Forelimb muscle (tissue), 1 donor: ENCODE data around the gene DISP2. TPM values are rescaled to one million over a fixed set of nuclear protein-coding genes. Genes with fewer than 3 reads are reported as not detected.

Experiments
- DNase-seq: peaks from one replicate; pipeline ENCODE4 v3.0.0-alpha.2; 2013; ENCODE audit warnings: low read depth
- polyA plus RNA-seq: library from polyadenylated mRNA; unstranded; fragments of 120-200 nt; gene quantifications from one replicate; pipeline ENCODE4 v1.2.1, GENCODE V29; 2013; ENCODE audit not compliant: insufficient read length

Gene DISP2
- polyA plus RNA-seq, 1 donor: 1.4 TPM

- DNase-seq: no peak
Measured at GRCh38 chr15:40325700-40326099, 32.3 kb upstream of the DISP2 start.

GRCh38 chr15:40327457-40327856 lies 30.6 kb upstream of the DISP2 start:
- no peak for DNase-seq

- no peak for DNase-seq
Measured at GRCh38 chr15:40328176-40328575, 29.8 kb upstream of the DISP2 start.

GRCh38 chr15:40328751-40329150 lies 29.3 kb upstream of the DISP2 start:
- no peak for DNase-seq

GRCh38 chr15:40329804-40330203 lies 28.2 kb upstream of the DISP2 start:
- DNase-seq: no peak

GRCh38 chr15:40330368-40330836 lies 27.6 kb upstream of the DISP2 start:
- DNase-seq: no peak

GRCh38 chr15:40331026-40331425 lies 27.0 kb upstream of the DISP2 start:
- no peak for DNase-seq

- DNase-seq: no peak
Measured at GRCh38 chr15:40331637-40332036, 26.4 kb upstream of the DISP2 start.

- no peak for DNase-seq
Measured at GRCh38 chr15:40332113-40332781, 25.8 kb upstream of the DISP2 start.

- DNase-seq: peak; percentile 60
Measured at GRCh38 chr15:40333922-40334492, 24.0 kb upstream of the DISP2 start.

GRCh38 chr15:40334541-40334940 lies 23.5 kb upstream of the DISP2 start:
- DNase-seq: no peak

- DNase-seq: no peak
Measured at GRCh38 chr15:40334941-40335795, 22.9 kb upstream of the DISP2 start.

GRCh38 chr15:40335938-40336743 lies 21.9 kb upstream of the DISP2 start:
- no peak for DNase-seq

- no peak for DNase-seq
Measured at GRCh38 chr15:40336744-40337122, 21.3 kb upstream of the DISP2 start.

GRCh38 chr15:40337597-40337996 lies 20.4 kb upstream of the DISP2 start:
- no peak for DNase-seq

- DNase-seq: no peak
Measured at GRCh38 chr15:40338041-40338657, 19.9 kb upstream of the DISP2 start.

- DNase-seq: no peak
Measured at GRCh38 chr15:40338921-40339620, 18.9 kb upstream of the DISP2 start.

GRCh38 chr15:40339621-40339945 lies 18.4 kb upstream of the DISP2 start:
- DNase-seq: no peak

- no peak for DNase-seq
Measured at GRCh38 chr15:40340038-40340739, 17.8 kb upstream of the DISP2 start.

- DNase-seq: no peak
Measured at GRCh38 chr15:40340740-40341400, 17.1 kb upstream of the DISP2 start, which contains the start of gene CCDC9B. Gene CCDC9B, minus strand, starts transcription at chr15:40340939. Its CDS starts 120 bp downstream, at chr15:40340819.
